Fibroblast of mammary gland (primary cell): Measurements from ENCODE around the gene SYVN1.
A peak's percentile ranks its signal among the peaks of the same experiment; 100 is the strongest.

Experiments
- DNase-seq: peaks from one replicate; pipeline ENCODE4 v3.0.0-alpha.2; 2010; ENCODE audit warnings: low read depth
- H3K4me3 ChIP-seq: 2 replicates; pipeline ENCODE4 v1.5.1; 2011; ENCODE audit warnings: low read depth, mild to moderate bottlenecking, low read length, moderate library complexity; ENCODE audit not compliant: control insufficient read depth
- CTCF ChIP-seq: conservative IDR thresholded peaks from 2 replicates; pipeline ENCODE4 v1.5.1; 2011; ENCODE audit warnings: low read depth, low read length, inconsistent platforms; ENCODE audit not compliant: control insufficient read depth, insufficient read depth

SYVN1 gene

GRCh38 chr11:65126624-65127274 is 7.6 kb downstream of the SYVN1 start:
- no peak overlapping the region for H3K4me3 ChIP-seq
- DNase-seq: no peak
- no peak for TF ChIP-seq CTCF

- no peak overlapping the region for H3K4me3 ChIP-seq
- no peak for TF ChIP-seq CTCF
- no peak for DNase-seq
These were observed 8.9 kb downstream of the SYVN1 start for GRCh38 chr11:65125197-65126056.

GRCh38 chr11:65124480-65125196 is 9.7 kb downstream of the SYVN1 start:
- no peak overlapping the region for H3K4me3 ChIP-seq
- TF ChIP-seq CTCF: no peak
- no peak for DNase-seq

GRCh38 chr11:65121865-65122696 is 12.2 kb downstream of the SYVN1 start, which contains the start of the genes FAU and MRPL49:
Gene FAU, minus strand, starts transcription at chr11:65122134. Its CDS starts 321 bp downstream, at chr11:65121813.
Gene MRPL49, plus strand, starts transcription at chr11:65122321. Its CDS starts 26 bp downstream, at chr11:65122347.
- peak within 1 kb of the TSS; percentile 65 for H3K4me3 ChIP-seq
- TF ChIP-seq CTCF: no peak
- DNase-seq: peak; percentile 94

- no peak for DNase-seq
- no peak for TF ChIP-seq CTCF
- peak overlapping the region; percentile 65 for H3K4me3 ChIP-seq
These were observed 12.9 kb downstream of the SYVN1 start for GRCh38 chr11:65121447-65121864.

GRCh38 chr11:65120831-65121230 is 13.5 kb downstream of the SYVN1 start:
- DNase-seq: no peak
- peak overlapping the region; percentile 65 for H3K4me3 ChIP-seq
- TF ChIP-seq CTCF: no peak
